ENCODE results near the gene MLIP.

Gene MLIP

DNA sequence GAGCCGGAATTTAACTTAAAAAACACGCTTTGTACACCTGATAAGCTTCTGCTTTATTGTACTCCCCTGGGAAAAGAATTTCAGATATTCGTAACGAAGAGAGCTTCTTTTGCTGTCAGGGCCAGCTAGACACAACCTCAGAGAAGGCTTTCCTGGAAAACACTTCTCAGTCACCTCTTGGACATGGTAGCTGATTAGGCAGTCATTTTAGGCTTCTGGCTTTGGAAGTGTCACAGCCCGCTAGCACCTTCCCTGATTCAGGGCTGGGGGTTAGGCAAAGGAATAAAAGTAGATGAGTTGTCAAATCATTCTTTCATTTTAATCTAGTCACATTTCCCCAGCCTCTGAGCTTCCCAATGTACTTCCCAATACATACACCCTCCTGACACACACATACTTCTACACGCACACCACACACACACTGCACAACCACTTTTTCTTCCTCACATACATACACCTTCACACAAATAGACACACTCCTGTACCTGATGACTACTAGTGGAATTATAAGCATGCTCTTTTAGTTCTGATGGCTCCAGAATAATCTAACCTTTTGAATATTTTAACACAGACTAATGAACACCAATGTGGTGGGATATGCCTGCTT, 162.1 kb downstream of the MLIP start:
- DNase-seq (ENCODE audit: low read depth in 2 of 2, low spot score in 1 of 2): no peak

DNA sequence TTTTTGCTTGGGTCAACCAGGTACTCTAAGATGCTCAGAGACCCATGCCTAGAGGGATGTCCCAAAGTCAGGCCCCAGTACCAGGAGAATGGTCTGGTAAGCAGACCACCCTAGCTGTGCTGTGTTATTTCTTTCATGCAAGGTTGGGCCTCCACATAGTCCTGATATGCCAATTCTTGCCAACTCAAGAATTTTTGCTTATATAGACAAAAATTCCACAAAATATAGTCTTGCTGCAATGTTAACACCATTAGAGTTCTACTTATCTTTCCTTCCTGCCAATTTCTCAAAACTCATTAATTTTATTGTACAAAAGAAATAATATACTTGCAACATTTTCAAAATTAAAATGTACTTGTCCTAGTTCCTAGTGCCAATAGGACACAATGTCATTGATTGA, 163.1 kb downstream of the MLIP start:
- DNase-seq (ENCODE audit: low read depth in 2 of 2, low spot score in 1 of 2): no peak

DNA sequence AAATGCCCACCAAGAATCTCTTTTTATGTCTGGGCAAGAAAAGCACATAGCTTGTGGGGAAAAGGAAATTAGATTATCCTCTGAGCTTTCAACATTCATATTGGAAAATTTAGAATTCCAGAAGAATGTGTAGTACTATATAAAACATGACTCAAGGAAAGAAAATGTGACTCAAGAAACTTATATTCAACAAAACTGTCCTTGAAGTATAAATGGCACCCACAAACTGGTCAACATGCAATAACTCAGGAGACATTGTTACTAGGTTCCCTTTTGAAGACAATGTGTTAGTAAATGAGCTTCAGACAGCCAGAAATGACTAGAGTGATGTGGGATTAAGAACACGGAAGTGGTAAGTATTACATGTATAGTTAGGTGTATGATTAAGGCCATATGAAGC, 170.9 kb downstream of the MLIP start:
- no peak for DNase-seq (ENCODE audit: low read depth in 2 of 2, low spot score in 1 of 2)

DNA sequence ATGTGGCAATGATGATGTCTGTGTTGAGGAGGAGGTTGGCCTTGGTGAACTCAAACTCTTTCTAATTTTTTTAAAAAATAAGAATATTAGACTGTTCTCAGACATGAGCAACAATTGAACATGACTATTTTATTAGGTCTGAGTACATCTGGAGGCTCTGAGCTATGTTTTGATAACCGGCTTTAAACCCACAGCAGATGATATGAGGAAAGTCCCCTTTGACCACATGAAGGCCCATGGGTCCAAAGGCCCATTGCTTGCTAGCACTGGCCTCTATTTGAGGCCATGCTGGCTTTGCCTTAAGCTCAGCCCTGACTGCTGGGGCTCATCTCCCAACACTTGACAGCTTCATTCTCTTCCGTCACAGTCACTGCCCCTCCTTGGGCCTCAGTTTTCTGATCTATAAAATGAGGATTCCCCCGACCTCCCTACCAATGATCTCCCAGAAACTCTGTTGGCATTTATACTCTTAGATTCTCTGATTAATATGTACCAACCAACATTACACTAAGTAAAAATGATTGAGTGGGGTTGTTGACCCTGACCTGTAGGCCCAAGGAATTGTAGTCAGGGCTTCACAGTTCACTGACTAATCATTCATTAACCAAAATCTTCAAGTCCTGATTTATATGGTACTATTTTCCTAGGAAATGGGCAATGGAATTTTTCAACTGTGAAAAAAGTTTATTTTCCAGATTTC, 173.1 kb downstream of the MLIP start:
- no peak for DNase-seq (ENCODE audit: low read depth in 2 of 2, low spot score in 1 of 2)

DNA sequence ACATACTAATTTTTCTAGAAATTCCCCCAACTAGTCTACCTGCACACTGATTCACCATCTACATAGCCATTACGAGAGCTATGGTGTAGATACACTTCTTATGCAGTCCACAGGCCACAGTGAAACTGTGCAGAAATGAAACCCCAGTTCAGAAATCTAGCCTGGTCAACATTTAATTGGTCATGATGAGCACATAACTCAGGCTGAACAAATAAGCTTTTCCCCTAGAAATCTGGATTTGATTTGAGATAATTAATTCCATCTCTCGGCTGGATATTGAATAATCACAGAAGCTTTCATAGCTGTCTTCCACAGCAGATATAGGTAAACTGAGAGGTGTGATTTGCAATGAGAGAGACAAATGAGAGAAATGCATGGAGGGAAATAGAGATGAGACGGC, 174.4 kb downstream of the MLIP start:
- no peak for DNase-seq (ENCODE audit: low read depth in 2 of 2, low spot score in 1 of 2)

DNA sequence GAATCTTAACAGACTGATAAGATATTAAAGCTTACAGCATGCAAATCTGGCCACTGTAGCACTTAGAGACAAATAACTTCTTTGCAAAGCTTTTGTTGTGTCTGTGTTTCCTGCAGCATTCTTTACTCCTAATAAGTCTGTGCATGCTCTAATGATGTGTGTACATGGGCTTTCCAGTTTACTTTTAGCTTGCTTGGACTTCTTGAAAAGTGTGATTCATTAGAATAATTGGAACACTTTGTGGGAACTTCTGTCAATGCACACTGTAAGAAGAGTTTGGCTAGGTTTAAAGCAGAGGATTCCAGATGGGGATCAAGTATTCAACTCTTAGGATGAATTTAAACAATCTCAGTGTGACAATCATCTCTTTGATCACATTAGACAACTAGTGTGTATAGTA, 174.9 kb downstream of the MLIP start:
- DNase-seq (ENCODE audit: low read depth in 2 of 2, low spot score in 1 of 2): no peak

DNA sequence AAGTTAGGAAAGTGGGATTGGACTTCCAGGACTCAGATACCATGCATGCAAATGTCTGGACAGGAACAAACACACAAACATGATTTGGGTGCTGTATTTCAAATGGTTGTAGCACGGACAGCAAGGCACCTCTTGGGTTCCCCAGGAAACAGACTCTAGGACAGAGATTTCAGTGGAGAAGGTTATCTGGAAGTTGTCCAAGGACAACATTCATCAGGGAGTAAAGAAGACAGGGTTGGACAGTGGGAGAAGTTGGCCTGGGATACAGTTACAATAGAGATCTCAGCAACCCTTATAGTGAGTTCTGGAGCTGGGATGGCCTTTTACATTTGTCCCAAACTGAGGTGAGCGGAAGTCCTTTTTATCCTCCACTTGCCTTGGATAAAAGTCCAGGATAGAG, 177.2 kb downstream of the MLIP start:
- no peak for DNase-seq (ENCODE audit: low read depth in 2 of 2, low spot score in 1 of 2)

DNA sequence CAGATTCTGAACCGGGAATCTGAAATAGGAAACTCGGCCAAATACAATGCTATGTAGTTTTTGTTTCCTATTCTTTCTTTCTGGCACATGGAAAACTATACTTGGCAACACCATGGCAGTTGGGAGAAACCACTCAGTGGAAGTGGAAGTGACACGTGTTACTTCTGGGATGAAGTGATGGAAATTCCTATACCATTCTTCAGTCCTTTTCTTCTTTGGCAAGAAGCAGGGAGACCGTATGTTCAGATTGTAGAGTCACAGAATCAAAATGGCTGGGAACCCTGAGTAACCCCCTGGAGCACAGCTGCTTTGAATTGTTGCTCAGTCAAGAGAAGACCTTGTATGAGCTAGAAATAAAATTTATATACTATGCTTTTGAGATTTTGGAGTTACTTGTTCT, 178.2 kb downstream of the MLIP start:
- no peak for DNase-seq (ENCODE audit: low read depth in 2 of 2, low spot score in 1 of 2)

DNA sequence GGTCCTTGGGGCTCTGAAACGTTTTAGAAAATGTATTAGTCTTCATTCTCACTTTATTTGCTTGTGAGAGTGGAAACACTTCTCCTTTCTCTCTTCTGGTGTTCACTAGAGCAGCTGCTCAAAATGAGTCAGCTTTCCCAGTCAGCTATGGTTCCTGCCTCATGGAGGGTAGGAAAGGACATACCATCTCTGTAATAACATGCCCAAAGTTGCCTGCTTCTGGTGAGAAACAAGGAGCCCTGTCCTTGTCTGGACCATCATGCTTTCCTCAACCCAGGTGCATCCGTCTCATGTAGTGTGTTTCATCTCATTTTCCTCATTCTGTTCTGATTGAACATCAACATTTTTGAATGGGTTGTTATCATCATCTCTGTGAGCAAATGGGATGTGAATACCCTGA, 179.9 kb downstream of the MLIP start:
- DNase-seq (ENCODE audit: low read depth in 2 of 2, low spot score in 1 of 2): no peak

DNA sequence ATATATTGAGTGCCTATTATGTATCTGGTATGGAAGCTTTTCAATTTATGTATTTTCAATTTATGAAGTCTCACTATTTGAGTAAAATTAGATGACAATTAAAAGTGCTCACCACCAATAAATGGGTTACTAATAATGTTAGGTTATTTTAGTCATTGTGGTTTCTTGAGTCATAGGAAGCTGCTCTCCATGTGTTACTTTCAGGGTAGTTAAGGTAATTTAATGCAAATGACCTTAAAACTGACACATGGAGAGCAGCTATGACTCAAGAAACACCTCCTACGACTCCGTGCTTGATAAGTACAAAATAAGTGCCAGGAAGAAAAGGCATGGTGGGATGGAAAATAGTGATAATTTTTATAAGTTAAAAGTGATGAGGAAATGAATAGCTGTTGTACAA, 180.5 kb downstream of the MLIP start:
- DNase-seq (ENCODE audit: low read depth in 2 of 2, low spot score in 1 of 2): no peak

DNA sequence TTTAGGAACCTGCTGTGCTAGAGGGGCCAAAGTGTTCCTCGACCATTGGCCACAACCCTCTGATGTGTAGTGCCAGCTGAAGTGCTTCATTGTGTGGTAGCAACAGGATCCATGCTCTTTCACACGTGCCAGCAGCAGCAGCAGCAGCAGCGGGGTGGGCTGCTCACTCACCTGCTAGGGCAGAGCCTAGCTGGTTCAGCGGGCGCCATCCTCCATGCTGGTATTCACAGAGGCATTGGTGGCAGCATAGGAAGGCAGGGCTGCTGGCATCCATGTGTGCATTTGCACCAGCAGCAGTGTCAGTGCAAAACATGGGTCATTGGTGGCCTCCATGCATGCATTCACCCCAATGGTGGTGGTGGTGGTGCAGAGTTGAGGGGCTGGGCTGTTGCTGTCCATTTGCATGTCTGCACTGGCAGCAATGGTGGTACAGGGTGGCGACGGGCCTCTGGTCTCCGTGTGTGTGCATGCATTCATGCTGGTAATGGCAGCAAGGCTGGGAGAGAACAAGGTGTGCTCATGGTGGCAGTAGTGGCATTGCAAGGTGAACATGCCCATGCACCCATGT, 183.8 kb downstream of the MLIP start:
- DNase-seq (ENCODE audit: low read depth in 2 of 2, low spot score in 1 of 2): no peak

DNA sequence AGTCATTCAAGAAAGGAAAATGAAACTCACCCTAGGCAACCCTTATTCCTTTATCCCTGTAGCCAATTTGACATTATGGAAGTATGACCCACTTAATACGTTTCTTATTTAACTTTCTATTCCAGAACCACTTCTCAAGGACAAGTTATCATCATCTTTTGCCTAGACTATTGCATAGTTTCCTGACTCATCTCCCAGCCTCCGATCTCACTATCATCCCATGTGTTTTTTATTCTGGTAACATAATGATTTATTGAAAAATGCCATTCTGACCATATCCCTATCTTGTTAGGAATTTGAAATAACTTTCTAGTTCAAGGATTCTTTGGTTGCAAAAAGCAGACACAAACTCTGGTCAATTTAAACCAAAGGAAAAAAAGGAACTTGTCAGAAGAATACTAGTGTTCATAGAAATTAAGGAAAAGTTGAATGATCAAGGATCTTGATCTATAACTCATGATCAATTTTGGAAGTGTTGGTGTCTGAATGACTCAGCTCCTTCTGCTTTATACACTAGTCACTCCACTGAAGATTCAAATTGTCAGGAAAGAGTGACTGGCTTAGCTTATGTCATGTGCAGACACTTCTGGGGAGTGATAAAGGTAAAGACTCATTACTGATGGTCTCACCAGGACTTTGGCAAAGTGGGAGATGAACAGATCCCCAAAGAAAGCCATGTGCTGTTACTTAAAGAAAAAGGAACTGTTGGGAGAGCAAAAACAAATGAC, 188.5 kb downstream of the MLIP start:
- no peak for DNase-seq (ENCODE audit: low read depth in 2 of 2, low spot score in 1 of 2)

DNA sequence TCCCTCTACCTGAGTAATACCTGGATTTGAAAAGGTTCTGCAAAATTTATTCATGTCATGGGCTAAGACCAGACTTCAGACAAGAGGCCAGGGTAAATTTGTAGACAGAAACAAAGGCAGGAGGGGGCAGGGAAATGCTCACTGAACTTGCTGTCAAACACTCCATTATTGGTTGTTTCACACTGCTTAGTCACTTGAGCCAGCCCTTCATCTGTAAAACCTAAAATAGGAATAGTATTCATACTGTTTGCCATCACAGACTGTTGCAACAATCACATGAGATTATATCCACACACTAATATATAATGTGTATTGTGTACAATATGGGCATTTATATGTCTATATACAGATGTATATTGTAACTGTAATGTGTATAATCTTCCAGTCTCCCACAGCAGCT, 190.5 kb downstream of the MLIP start:
- DNase-seq (ENCODE audit: low read depth in 2 of 2, low spot score in 1 of 2): no peak

DNA sequence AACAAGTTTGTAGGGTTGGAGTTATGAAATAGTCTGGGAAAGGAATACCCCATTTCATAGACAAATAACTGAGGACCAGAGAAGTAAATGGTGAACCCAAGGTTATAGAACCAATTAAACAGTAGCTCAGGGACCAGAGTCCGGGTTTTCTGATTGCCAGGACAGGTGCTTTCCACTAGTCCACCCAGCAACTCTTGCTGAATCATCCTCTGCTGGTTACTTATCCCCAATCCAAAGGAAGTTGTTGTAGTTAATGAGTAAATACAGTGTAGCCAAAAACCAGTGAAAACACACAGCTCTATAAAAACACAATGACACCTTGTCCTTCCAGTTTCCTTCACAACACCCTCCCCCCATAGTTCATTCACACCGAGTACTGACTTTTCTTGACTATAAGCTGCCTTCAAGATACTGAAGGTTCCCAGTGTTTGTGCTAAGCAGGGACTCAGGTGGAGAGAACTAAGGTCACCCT, 196.2 kb downstream of the MLIP start:
- DNase-seq (ENCODE audit: low read depth in 2 of 2, low spot score in 1 of 2): no peak

DNA sequence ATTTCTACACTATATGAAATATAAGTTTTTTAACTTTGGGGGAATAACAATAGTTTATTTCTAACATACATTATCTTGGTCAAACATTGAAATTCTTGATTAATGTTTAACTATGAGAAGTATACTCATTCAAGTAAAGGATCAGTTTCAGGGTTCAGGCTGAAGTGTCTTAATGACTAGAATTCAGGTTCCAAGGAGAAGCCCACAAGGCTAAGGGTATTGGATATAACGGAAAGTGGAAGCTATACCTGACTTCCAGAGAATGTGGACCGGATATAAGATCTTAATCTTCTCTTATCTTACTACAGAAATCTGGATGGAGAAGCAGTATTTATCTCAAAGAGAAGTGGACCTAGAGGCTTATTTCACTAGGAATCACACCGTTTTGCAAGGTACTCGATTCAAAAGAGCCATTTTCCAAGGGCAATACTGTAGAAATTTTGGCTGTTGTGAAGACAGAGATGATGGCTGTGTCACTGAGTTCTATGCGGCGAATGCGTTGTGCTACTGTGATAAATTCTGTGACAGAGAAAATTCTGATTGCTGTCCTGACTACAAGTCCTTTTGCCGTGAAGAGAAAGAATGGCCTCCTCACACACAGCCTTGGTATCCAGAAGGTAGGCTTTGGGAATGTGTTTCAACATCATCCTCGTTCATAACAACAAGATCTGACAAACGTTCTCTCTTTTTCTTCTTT, 197.2 kb downstream of the MLIP start, which contains the start of gene TINAG:
TSS of gene TINAG (plus strand) at position 153 of the 697 bp plus-strand sequence. CDS start at position 263, 110 bp downstream.
- no peak for DNase-seq (ENCODE audit: low read depth in 2 of 2, low spot score in 1 of 2)

DNA sequence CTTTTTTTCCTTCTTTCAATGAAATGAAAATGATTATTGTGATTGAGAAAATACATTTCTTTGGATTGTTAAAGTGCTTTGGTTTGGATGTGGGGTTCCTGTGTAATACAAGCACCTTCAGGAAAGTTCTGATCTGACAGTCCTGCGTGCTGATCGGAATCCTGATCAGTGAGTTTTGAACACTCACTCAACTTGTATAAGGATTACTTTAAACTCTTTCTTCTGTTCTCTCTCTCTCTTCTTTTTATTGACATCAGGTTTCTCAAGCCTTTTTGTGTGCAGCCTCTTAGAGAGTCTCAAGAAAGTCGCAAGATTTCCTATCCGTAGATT, 197.7 kb downstream of the MLIP start:
- no peak for DNase-seq (ENCODE audit: low read depth in 2 of 2, low spot score in 1 of 2)

DNA sequence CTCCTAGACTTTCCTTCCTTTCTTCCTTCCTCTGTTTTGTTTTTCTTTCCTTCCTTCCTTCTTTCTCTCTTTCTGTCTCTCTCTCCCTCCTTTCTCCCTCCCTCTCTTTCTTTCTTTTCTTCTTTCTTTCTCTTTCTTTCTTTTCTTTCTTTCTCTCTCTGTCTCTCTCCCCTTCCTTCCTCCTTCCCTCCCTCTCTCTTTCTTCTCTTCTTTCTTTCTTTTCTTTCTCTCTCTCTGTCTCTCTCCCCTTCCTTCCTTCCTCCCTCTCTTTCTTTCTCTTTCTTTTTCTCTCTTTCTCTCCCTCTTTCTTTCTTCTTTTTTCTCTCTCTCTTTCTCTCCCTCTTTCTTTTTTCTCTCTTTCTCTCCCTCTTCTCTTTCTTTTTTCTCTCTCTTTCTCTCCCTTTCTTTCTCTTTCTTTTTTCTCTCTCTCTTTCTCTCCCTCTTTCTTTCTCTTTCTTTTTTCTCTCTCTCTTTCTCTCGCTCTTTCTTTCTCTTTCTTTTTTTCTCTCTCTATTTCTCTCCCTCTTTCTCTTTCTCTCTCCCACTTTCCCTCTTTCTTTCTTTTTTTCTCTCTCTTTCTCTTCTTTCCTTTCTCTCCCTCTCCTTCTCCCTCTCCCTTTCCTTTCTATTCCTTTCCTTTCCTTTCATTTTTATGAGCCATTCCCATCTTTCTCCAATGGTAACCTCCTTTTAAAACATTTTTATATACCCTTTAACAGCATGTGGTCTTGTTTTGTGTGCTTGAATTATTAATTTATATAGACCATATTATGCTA, 199.3 kb downstream of the MLIP start:
- no peak for DNase-seq (ENCODE audit: low read depth in 2 of 2, low spot score in 1 of 2)

DNA sequence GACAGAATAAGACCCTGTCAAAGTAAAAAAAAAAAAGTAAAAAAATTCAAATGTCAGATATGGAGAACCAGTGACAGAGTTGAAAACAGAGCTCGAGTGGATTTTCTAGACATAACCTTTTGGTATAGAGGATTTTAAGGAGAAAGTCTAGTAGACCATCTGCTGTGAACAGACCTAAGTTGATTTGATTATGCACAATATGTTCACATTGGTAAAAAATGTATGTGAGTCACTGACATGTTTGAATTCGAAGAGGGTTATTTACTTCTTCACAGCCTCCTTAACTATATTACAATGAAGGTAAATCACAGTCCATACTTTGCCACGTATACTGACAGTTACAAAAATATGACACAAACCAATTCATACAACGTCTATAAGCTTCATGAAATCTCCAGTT, 204.4 kb downstream of the MLIP start:
- no peak for DNase-seq (ENCODE audit: low read depth in 2 of 2, low spot score in 1 of 2)

All from stimulated activated CD8-positive, alpha-beta memory T cell treated with anti-CD3 and anti-CD28 coated beads, Interleukin-4, amount 100 ng/mL, for 4 hours (primary cell).